ENCODE results near the gene PAAF1.
"Not testable (repeated sequence)": the region's sequence is repeated elsewhere in the genome, so short reads cannot be mapped to it uniquely, and the experiment has no call there.

PAAF1 gene

GRCh38 chr11:73876424-73877310, at the start of gene PAAF1, which contains the start of gene COA4:
TSS of gene PAAF1 (plus strand) at chr11:73876999. CDS start at chr11:73877022, 23 bp downstream.
TSS of gene COA4 (minus strand) at chr11:73876846. CDS start at chr11:73873378, 3,468 bp downstream.
- DNase-seq, result peak; percentile 90 to 96

GRCh38 chr11:73830261-73830660, 46.5 kb upstream of the PAAF1 start:
- DNase-seq, result no peak

GRCh38 chr11:73833067-73833466, 43.7 kb upstream of the PAAF1 start:
- DNase-seq, result no peak

GRCh38 chr11:73838443-73839122, 38.2 kb upstream of the PAAF1 start:
- DNase-seq, result no peak

- DNase-seq, result no peak
These were observed 37.7 kb upstream of the PAAF1 start for GRCh38 chr11:73839123-73839457.

- no peak for DNase-seq
These were observed 25.6 kb upstream of the PAAF1 start for GRCh38 chr11:73851046-73851764.

GRCh38 chr11:73852049-73852448, 24.8 kb upstream of the PAAF1 start:
- DNase-seq, result no peak

GRCh38 chr11:73854680-73855079, 22.1 kb upstream of the PAAF1 start:
- DNase-seq, result no peak

- DNase-seq, result no peak
These were observed 20.7 kb upstream of the PAAF1 start for GRCh38 chr11:73856031-73856567.

GRCh38 chr11:73859671-73860070, 17.1 kb upstream of the PAAF1 start:
- no peak for DNase-seq

GRCh38 chr11:73860202-73860601, 16.6 kb upstream of the PAAF1 start:
- DNase-seq, result no peak

GRCh38 chr11:73862986-73863385, 13.8 kb upstream of the PAAF1 start:
- DNase-seq, result no peak

GRCh38 chr11:73866095-73866579, 10.7 kb upstream of the PAAF1 start:
- no peak for DNase-seq

GRCh38 chr11:73866586-73866996, 10.2 kb upstream of the PAAF1 start:
- no peak for DNase-seq

GRCh38 chr11:73869332-73869949, 7.4 kb upstream of the PAAF1 start:
- DNase-seq, result no peak

- DNase-seq, result no peak
These were observed 6.5 kb upstream of the PAAF1 start for GRCh38 chr11:73870261-73870660.

GRCh38 chr11:73872749-73873357, 3.9 kb upstream of the PAAF1 start:
- DNase-seq, result no peak

- DNase-seq, result no peak
These were observed 1.4 kb upstream of the PAAF1 start for GRCh38 chr11:73875380-73875779.

GRCh38 chr11:73875840-73876239, 959 bp upstream of the PAAF1 start:
- DNase-seq, result no peak

- DNase-seq, result no peak
These were observed 2.0 kb downstream of the PAAF1 start for GRCh38 chr11:73878771-73879170.

- not testable (repeated sequence) for DNase-seq
These were observed 3.6 kb downstream of the PAAF1 start for GRCh38 chr11:73880449-73880848.

GRCh38 chr11:73883856-73884255, 7.1 kb downstream of the PAAF1 start:
- no peak for DNase-seq
